Body of pancreas (tissue), 4 donors: ENCODE results near the gene PRR20D.
"Not testable (repeated sequence)": the region's sequence is repeated elsewhere in the genome, so short reads cannot be mapped to it uniquely, and the experiment has no call there.

Experiments
- CTCF ChIP-seq, 7 experiments: fragments of 450-650 bp in 4 of 7; fragments of 200-600 bp in 3 of 7; sonication (generic) in 3 of 7; IDR thresholded peaks; one replicate each; pipeline ENCODE4 v1.5.1; 2016 to 2019; ENCODE audit warnings: antibody characterized with exemption in 7 of 7
- POLR2A ChIP-seq, 3 donors: fragments of 450-650 bp; IDR thresholded peaks; one replicate each; pipeline ENCODE4 v1.6.1; 2016; ENCODE audit warnings: antibody characterized with exemption in 3 of 3, mild to moderate bottlenecking in 2 of 3

GRCh38 chr13:57166897-57167296 lies 6.5 kb downstream of the PRR20D start, which contains the start of gene PRR20E:
- not testable (repeated sequence) for TF ChIP-seq CTCF, POLR2A (IDR thresholded peaks at IDR 0.05)
